LHCN-M2 (cell line): ENCODE data around the gene SMOC2. TPM values are rescaled to one million over a fixed set of nuclear protein-coding genes. Genes with fewer than 3 reads are reported as not detected.
"Not testable (repeated sequence)": the region's sequence is repeated elsewhere in the genome, so short reads cannot be mapped to it uniquely, and the experiment has no call there.

ENCODE experiments used
- DNase-seq: peaks from one replicate; pipeline ENCODE4 v3.0.0-alpha.2; 2012; ENCODE audit warnings: low read depth
- total RNA-seq: library from RNA; depleted of rRNA; stranded (reverse); fragments of >200 nt; gene quantifications from 2 replicates; pipeline ENCODE4 v1.2.3, GENCODE V29; 2014

The SMOC2 gene
- total RNA-seq, 1 experiment from 2014 or later: not detected

- no peak for DNase-seq
Measured at GRCh38 chr6:168678077-168678476, 237.1 kb downstream of the SMOC2 start.

- DNase-seq: no peak
Measured at GRCh38 chr6:168678588-168678987, 237.6 kb downstream of the SMOC2 start.

- no peak for DNase-seq
Measured at GRCh38 chr6:168681748-168682147, 240.8 kb downstream of the SMOC2 start.

- no peak for DNase-seq
Measured at GRCh38 chr6:168683621-168684020, 242.6 kb downstream of the SMOC2 start.

- DNase-seq: no peak
Measured at GRCh38 chr6:168684471-168684870, 243.5 kb downstream of the SMOC2 start.

- no peak for DNase-seq
Measured at GRCh38 chr6:168684906-168685305, 243.9 kb downstream of the SMOC2 start.

- DNase-seq: no peak
Measured at GRCh38 chr6:168686029-168686738, 245.2 kb downstream of the SMOC2 start.

- DNase-seq: no peak
Measured at GRCh38 chr6:168686831-168687730, 246.1 kb downstream of the SMOC2 start.

GRCh38 chr6:168690271-168690670 lies 249.3 kb downstream of the SMOC2 start:
- no peak for DNase-seq

- no peak for DNase-seq
Measured at GRCh38 chr6:168691774-168692173, 250.8 kb downstream of the SMOC2 start.

GRCh38 chr6:168692193-168692914 lies 251.4 kb downstream of the SMOC2 start:
- DNase-seq: no peak

GRCh38 chr6:168692915-168693257 lies 251.9 kb downstream of the SMOC2 start:
- DNase-seq: not testable (repeated sequence)

- not testable (repeated sequence) for DNase-seq
Measured at GRCh38 chr6:168694797-168695196, 253.8 kb downstream of the SMOC2 start.

- DNase-seq: no peak
Measured at GRCh38 chr6:168695701-168696100, 254.7 kb downstream of the SMOC2 start.

- DNase-seq: no peak
Measured at GRCh38 chr6:168698923-168699322, 257.9 kb downstream of the SMOC2 start.

GRCh38 chr6:168699631-168700295 lies 258.8 kb downstream of the SMOC2 start:
- no peak for DNase-seq

GRCh38 chr6:168700880-168701279 lies 259.9 kb downstream of the SMOC2 start:
- no peak for DNase-seq

- DNase-seq: no peak
Measured at GRCh38 chr6:168703990-168704389, 263.0 kb downstream of the SMOC2 start.

GRCh38 chr6:168704678-168705077 lies 263.7 kb downstream of the SMOC2 start:
- DNase-seq: no peak

GRCh38 chr6:168705271-168705670 lies 264.3 kb downstream of the SMOC2 start:
- not testable (repeated sequence) for DNase-seq

GRCh38 chr6:168706471-168707177 lies 265.6 kb downstream of the SMOC2 start:
- no peak for DNase-seq
